ENCODE results near the gene BABAM2. TPM values are rescaled to one million over a fixed set of nuclear protein-coding genes. Genes with fewer than 3 reads are reported as not detected.

Gene BABAM2
- total RNA-seq, 4 donors from 2014 or later: 33.2 to 70.3 (median 38.6) TPM

DNA sequence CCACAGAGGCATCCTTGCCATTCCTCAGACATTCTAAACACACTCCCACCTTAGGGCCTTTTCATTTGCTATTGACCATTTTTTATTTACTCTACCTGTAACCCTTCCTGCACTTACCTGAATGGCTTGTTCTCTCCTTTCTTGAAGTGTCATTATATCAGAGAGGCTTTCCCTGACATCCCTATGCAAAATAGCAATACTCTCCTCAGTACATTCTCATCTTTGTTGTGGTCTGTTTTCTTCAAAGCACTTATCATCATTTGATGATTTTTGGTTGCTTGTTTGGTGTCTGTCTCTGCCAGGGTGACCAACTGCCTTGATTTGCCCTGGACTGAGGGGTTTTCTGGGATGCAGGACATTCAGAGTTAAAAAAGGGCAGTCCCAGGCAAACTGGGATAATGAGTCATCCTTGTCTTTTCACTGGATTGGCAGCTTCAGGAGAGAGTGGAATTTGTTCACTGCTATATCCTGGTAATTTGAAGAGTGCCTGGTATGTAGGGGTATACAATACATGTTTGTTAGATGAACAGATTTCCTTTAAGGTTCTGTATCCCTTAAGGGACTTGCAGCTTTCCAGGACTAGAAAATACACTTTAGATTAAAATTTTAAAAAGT, 102.4 kb downstream of the BABAM2 start:
- Histone ChIP-seq H3K4me3 (replicated peaks in 1 of 3) (no peak overlapping the region), H3K27ac (no peak overlapping the region), H3K9me3 (no peaks in the 10 kb centered on the region), H3K4me1 (peaks cover 8 to 12% of the 10 kb centered on the region in 2 donors), H3K27me3 (no peaks in the 10 kb centered on the region), H3K36me3 (no peaks in the 10 kb centered on the region)
- no peak for TF ChIP-seq POLR2A (IDR thresholded peaks at IDR 0.05)
- TF ChIP-seq, protein P1, sequence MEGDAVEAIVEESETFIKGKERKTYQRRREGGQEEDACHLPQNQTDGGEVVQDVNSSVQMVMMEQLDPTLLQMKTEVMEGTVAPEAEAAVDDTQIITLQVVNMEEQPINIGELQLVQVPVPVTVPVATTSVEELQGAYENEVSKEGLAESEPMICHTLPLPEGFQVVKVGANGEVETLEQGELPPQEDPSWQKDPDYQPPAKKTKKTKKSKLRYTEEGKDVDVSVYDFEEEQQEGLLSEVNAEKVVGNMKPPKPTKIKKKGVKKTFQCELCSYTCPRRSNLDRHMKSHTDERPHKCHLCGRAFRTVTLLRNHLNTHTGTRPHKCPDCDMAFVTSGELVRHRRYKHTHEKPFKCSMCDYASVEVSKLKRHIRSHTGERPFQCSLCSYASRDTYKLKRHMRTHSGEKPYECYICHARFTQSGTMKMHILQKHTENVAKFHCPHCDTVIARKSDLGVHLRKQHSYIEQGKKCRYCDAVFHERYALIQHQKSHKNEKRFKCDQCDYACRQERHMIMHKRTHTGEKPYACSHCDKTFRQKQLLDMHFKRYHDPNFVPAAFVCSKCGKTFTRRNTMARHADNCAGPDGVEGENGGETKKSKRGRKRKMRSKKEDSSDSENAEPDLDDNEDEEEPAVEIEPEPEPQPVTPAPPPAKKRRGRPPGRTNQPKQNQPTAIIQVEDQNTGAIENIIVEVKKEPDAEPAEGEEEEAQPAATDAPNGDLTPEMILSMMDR (IDR thresholded peaks at IDR 0.05): no peak
- intact Hi-C loops (cut with DNase I): no loop called here
- no peak for DNase-seq

DNA sequence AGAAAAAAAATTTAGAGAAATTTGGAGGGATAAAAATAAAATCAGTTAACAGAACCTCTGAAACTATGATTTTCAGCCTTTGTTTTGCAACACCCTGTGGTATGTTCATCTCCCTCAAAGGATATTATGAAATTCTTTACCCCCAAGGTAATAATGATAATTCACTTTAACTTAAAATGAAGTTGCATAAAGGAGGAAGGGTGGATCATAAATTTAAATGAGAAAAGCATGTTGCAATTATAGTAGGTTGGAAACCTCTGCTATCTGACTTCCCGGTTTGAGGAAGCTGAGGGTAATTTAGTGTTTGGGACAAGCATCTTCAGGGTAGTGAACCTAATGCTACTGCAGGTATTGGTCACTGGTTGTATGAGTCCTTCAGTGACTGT, 102.9 kb downstream of the BABAM2 start:
- Histone ChIP-seq H3K4me3 (replicated peaks in 1 of 3) (no peak overlapping the region), H3K9me3 (no peaks in the 10 kb centered on the region), H3K27ac (no peak overlapping the region), H3K27me3 (no peaks in the 10 kb centered on the region), H3K4me1 (peaks cover 8 to 9% of the 10 kb centered on the region in 2 donors), H3K36me3 (no peaks in the 10 kb centered on the region)
- WGBS, 2 donors: 76 to 86% methylated on average over 1 of the region's 1 CpG
- no peak for DNase-seq
- no peak for TF ChIP-seq POLR2A (IDR thresholded peaks at IDR 0.05)
- TF ChIP-seq, protein P1 (IDR thresholded peaks at IDR 0.05): no peak
- intact Hi-C loops (cut with DNase I): no loop called here

DNA sequence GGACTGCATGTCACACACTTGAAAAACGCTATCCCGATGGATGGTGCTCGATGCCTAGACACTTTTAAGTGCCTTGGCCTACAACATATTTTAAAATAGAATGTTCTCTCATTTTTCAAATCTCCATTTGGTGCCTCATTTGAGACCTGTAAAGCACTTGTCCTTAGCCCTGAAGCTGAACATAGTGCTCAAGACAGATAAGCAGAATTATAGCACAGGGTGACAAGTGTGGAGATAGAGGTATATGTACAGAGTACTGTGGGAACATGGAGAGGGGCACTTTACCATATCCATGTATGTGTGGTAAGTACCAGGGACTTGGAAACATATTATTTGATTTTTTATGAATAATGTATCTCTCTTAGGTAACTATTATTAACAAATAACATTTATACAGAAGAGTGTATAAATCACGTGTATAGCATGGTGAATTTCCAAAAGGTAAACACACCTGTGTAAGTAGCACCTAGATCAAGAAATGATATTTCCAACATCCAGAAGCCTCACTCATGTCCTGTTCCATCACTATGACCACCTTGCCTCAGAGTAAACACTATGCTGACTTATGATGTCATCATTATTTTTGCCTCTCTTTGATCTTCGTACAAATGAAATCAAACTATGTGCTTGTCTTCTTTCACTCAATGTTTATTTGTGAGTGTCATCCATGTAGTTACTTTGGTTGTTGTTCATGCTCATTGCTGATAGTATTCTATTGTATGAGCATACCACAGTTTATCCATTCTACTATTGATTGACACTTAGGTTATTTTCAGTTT, 103.6 kb downstream of the BABAM2 start:
- no peak overlapping the region for H3K4me3 ChIP-seq (replicated peaks in 1 of 3)
- 97% methylated on average over 5 of the region's 5 CpGs for whole genome bisulfite sequencing, 2 donors
- no peaks in the 10 kb centered on the region for H3K9me3 ChIP-seq
- H3K27me3 ChIP-seq: no peaks in the 10 kb centered on the region
- intact Hi-C loops (cut with DNase I): no loop called here
- H3K27ac ChIP-seq: no peak overlapping the region
- no peaks in the 10 kb centered on the region for H3K36me3 ChIP-seq
- no peak for DNase-seq
- TF ChIP-seq, protein P1 (IDR thresholded peaks at IDR 0.05): no peak
- no peak for TF ChIP-seq POLR2A (IDR thresholded peaks at IDR 0.05)
- peaks cover 6 to 8% of the 10 kb centered on the region in 2 donors for H3K4me1 ChIP-seq

DNA sequence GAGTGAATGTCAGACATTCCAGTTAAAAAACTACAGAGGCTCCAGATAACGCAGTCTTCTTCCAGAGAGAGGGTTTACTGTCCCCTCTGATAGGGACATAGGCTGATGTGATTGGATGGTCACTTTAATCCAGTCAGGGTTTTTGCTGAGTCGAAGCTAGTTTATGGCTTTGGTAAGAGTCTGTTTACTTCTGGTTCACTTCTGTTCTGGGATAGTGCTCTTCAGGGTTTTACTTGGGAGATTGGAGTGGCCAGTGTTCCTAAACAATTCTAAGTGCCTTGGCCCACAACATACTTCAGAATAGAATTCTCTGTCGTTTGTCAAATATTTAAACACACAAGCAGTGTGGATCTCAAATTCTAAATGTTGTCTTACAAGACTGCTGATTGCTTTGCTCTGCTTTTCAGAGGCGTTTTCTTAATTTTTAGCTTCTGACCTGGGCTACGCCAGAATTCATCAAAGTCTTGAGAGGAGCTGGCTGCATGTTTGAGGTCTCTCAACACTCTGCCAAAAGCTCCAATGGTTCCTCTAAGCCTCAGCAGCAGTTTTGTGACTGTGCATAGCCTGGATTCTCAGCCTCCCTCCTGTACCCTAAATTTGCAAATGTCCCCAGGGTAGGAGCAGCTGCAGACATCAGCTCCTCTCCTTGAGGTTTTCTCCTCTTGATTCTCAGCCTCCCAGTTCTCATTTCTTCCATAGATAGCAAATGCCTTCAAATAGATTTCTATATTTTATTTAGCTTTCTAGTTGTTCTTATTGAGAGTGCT, 105.8 kb downstream of the BABAM2 start:
- H3K27ac ChIP-seq: no peak overlapping the region

More for the DNA sequence above, 105.8 kb downstream of the BABAM2 start:
- no peaks in the 10 kb centered on the region for H3K4me1 ChIP-seq
- intact Hi-C loops (cut with DNase I): no loop called here
- H3K36me3 ChIP-seq: no peaks in the 10 kb centered on the region
- no peaks in the 10 kb centered on the region for H3K27me3 ChIP-seq
- 72 to 77% methylated on average over 5 of the region's 5 CpGs for WGBS, 2 donors
- TF ChIP-seq POLR2A (IDR thresholded peaks at IDR 0.05): no peak
- TF ChIP-seq, protein P1 (IDR thresholded peaks at IDR 0.05): no peak
- DNase-seq: no peak
- H3K4me3 ChIP-seq (replicated peaks in 1 of 3): no peak overlapping the region
- no peaks in the 10 kb centered on the region for H3K9me3 ChIP-seq

All from thyroid gland (tissue), 4 donors.